Measurements from ENCODE around the gene HEMGN.
A peak's percentile ranks its signal among the peaks of the same experiment; 100 is the strongest.

The HEMGN gene

GRCh38 chr9:97895211-97895610, 42.8 kb downstream of the HEMGN start:
- DNase-seq = no peak

- no peak for DNase-seq
These were observed 45.6 kb downstream of the HEMGN start for GRCh38 chr9:97892421-97892820.

GRCh38 chr9:97891736-97892135, 46.2 kb downstream of the HEMGN start:
- no peak for DNase-seq

GRCh38 chr9:97889941-97890887, 47.8 kb downstream of the HEMGN start:
- DNase-seq = peak; percentile 72 to 75

- DNase-seq = no peak
These were observed 57.6 kb downstream of the HEMGN start for GRCh38 chr9:97880336-97880735.
